ENCODE measurements around the gene ALOX5.
"Not testable (repeated sequence)": the region's sequence is repeated elsewhere in the genome, so short reads cannot be mapped to it uniquely, and the experiment has no call there.

The ALOX5 gene

GRCh38 chr10:45373576-45374349, at the start of gene ALOX5:
TSS of gene ALOX5 (plus strand) at chr10:45374216. CDS start at chr10:45374280, 64 bp downstream.
- no peak for DNase-seq (ENCODE audit: low spot score)

GRCh38 chr10:45325116-45325515, 48.9 kb upstream of the ALOX5 start:
- no peak for DNase-seq (ENCODE audit: low spot score)

GRCh38 chr10:45326864-45327263, 47.2 kb upstream of the ALOX5 start:
- DNase-seq (ENCODE audit: low spot score) = not testable (repeated sequence)

GRCh38 chr10:45331824-45332223, 42.2 kb upstream of the ALOX5 start:
- DNase-seq (ENCODE audit: low spot score) = not testable (repeated sequence)

- DNase-seq (ENCODE audit: low spot score) = no peak
Observed at GRCh38 chr10:45339894-45340293, 34.1 kb upstream of the ALOX5 start.

- DNase-seq (ENCODE audit: low spot score) = not testable (repeated sequence)
Observed at GRCh38 chr10:45340420-45340819, 33.6 kb upstream of the ALOX5 start.

- not testable (repeated sequence) for DNase-seq (ENCODE audit: low spot score)
Observed at GRCh38 chr10:45346652-45347335, 27.2 kb upstream of the ALOX5 start.

- not testable (repeated sequence) for DNase-seq (ENCODE audit: low spot score)
Observed at GRCh38 chr10:45347464-45347863, 26.6 kb upstream of the ALOX5 start.

GRCh38 chr10:45348196-45348765, 25.7 kb upstream of the ALOX5 start:
- DNase-seq (ENCODE audit: low spot score) = not testable (repeated sequence)

GRCh38 chr10:45353186-45353585, 20.8 kb upstream of the ALOX5 start:
- no peak for DNase-seq (ENCODE audit: low spot score)

GRCh38 chr10:45354261-45354660, 19.8 kb upstream of the ALOX5 start:
- DNase-seq (ENCODE audit: low spot score) = peak; percentile 66

GRCh38 chr10:45355494-45355893, 18.5 kb upstream of the ALOX5 start:
- DNase-seq (ENCODE audit: low spot score) = no peak

GRCh38 chr10:45358961-45359360, 15.1 kb upstream of the ALOX5 start:
- not testable (repeated sequence) for DNase-seq (ENCODE audit: low spot score)

- not testable (repeated sequence) for DNase-seq (ENCODE audit: low spot score)
Observed at GRCh38 chr10:45361983-45362799, 11.8 kb upstream of the ALOX5 start.

- not testable (repeated sequence) for DNase-seq (ENCODE audit: low spot score)
Observed at GRCh38 chr10:45367643-45368042, 6.4 kb upstream of the ALOX5 start.

GRCh38 chr10:45368181-45368580, 5.8 kb upstream of the ALOX5 start:
- no peak for DNase-seq (ENCODE audit: low spot score)

GRCh38 chr10:45370202-45370955, 3.6 kb upstream of the ALOX5 start:
- no peak for DNase-seq (ENCODE audit: low spot score)

- DNase-seq (ENCODE audit: low spot score) = no peak
Observed at GRCh38 chr10:45371560-45371959, 2.5 kb upstream of the ALOX5 start.

- DNase-seq (ENCODE audit: low spot score) = no peak
Observed at GRCh38 chr10:45372251-45372951, 1.6 kb upstream of the ALOX5 start.

- DNase-seq (ENCODE audit: low spot score) = no peak
Observed at GRCh38 chr10:45373003-45373575, 927 bp upstream of the ALOX5 start.
